KMS-11 (cell line): Measurements from ENCODE around the gene CDH2.

ENCODE experiments used
- H2AFZ ChIP-seq: fragments of 200-600 bp; sonication (generic); 2 replicates; pipeline ENCODE4 v1.6.1; 2016; ENCODE audit warnings: antibody characterized with exemption, mixed run types, low read depth
- H3K27ac ChIP-seq: fragments of 200-600 bp; sonication (generic); 2 replicates; pipeline ENCODE4 v1.6.1; 2016; ENCODE audit warnings: mild to moderate bottlenecking, mixed run types
- H3K27me3 ChIP-seq: fragments of 200-600 bp; sonication (generic); 2 replicates; pipeline ENCODE4 v1.6.1; 2017; ENCODE audit warnings: mild to moderate bottlenecking, low read depth, mixed run types, moderate library complexity; ENCODE audit not compliant: insufficient read depth
- H3K36me3 ChIP-seq: fragments of 200-600 bp; sonication (generic); 2 replicates; pipeline ENCODE4 v1.6.1; 2017; ENCODE audit warnings: mild to moderate bottlenecking, mixed run types; ENCODE audit not compliant: insufficient read depth
- H3K4me1 ChIP-seq: fragments of 200-600 bp; sonication (generic); 2 replicates; pipeline ENCODE4 v1.6.1; 2016; ENCODE audit warnings: mild to moderate bottlenecking, low read depth, mixed run types; ENCODE audit not compliant: poor library complexity, severe bottlenecking
- H3K4me2 ChIP-seq: fragments of 200-600 bp; sonication (generic); 2 replicates; pipeline ENCODE4 v1.7.0; 2016; ENCODE audit warnings: mild to moderate bottlenecking, mixed run types
- H3K4me3 ChIP-seq: fragments of 200-600 bp; sonication (generic); IDR thresholded peaks from 2 replicates; pipeline ENCODE4 v1.6.1; 2017; ENCODE audit warnings: low read depth, low read length, mixed read lengths; ENCODE audit not compliant: insufficient read depth
- H3K79me2 ChIP-seq: fragments of 200-600 bp; sonication (generic); 2 replicates; pipeline ENCODE4 v1.6.1; 2016; ENCODE audit warnings: low read depth, mixed run types; ENCODE audit not compliant: insufficient read depth
- H3K9ac ChIP-seq: fragments of 200-600 bp; sonication (generic); 2 replicates; pipeline ENCODE4 v1.6.1; 2016; ENCODE audit warnings: mild to moderate bottlenecking, mixed run types
- H4K20me1 ChIP-seq: fragments of 200-600 bp; sonication (generic); 2 replicates; pipeline ENCODE4 v1.6.1; 2016; ENCODE audit warnings: mild to moderate bottlenecking, mixed run types; ENCODE audit not compliant: insufficient read depth
- CTCF ChIP-seq: fragments of 200-600 bp; sonication (generic); conservative IDR thresholded peaks from 2 replicates; pipeline ENCODE4 v1.6.1; 2017; ENCODE audit warnings: low read depth, mild to moderate bottlenecking, antibody characterized with exemption, low read length, moderate library complexity, mixed read lengths

The CDH2 gene

GRCh38 chr18:28012336-28012735 is 164.6 kb downstream of the CDH2 start:
- no peaks in the 10 kb centered on the region for H3K79me2 ChIP-seq
- no peaks in the 10 kb centered on the region for H3K4me1 ChIP-seq

GRCh38 chr18:28009589-28009988 is 167.3 kb downstream of the CDH2 start:
- no peak overlapping the region for H3K9ac ChIP-seq
- no peak overlapping the region for H3K4me3 ChIP-seq
- no peak overlapping the region for H3K27ac ChIP-seq
- no peaks in the 10 kb centered on the region for H3K36me3 ChIP-seq
- H2AFZ ChIP-seq = no peak overlapping the region
- no peaks in the 10 kb centered on the region for H3K27me3 ChIP-seq
- no peaks in the 10 kb centered on the region for H3K79me2 ChIP-seq
- H4K20me1 ChIP-seq = no peaks in the 10 kb centered on the region
- H3K4me1 ChIP-seq = no peaks in the 10 kb centered on the region
- H3K4me2 ChIP-seq = no peak overlapping the region
- TF ChIP-seq CTCF = no peak

More at GRCh38 chr18:28012336-28012735, 164.6 kb downstream of the CDH2 start:
- no peak overlapping the region for H3K9ac ChIP-seq
- no peak overlapping the region for H3K27ac ChIP-seq
- no peaks in the 10 kb centered on the region for H3K27me3 ChIP-seq
- H4K20me1 ChIP-seq = no peaks in the 10 kb centered on the region
- no peak for TF ChIP-seq CTCF
- no peak overlapping the region for H3K4me2 ChIP-seq
- H3K4me3 ChIP-seq = no peak overlapping the region
- no peak overlapping the region for H2AFZ ChIP-seq
- no peaks in the 10 kb centered on the region for H3K36me3 ChIP-seq

- no peaks in the 10 kb centered on the region for H4K20me1 ChIP-seq
- H3K36me3 ChIP-seq = no peaks in the 10 kb centered on the region
- H3K79me2 ChIP-seq = no peaks in the 10 kb centered on the region
- no peak overlapping the region for H3K9ac ChIP-seq
- TF ChIP-seq CTCF = no peak
- H3K4me1 ChIP-seq = no peaks in the 10 kb centered on the region
- H3K4me2 ChIP-seq = no peak overlapping the region
- H2AFZ ChIP-seq = no peak overlapping the region
- no peak overlapping the region for H3K27ac ChIP-seq
- no peak overlapping the region for H3K4me3 ChIP-seq
- H3K27me3 ChIP-seq = no peaks in the 10 kb centered on the region
These were observed 169.1 kb downstream of the CDH2 start for GRCh38 chr18:28007841-28008240.

GRCh38 chr18:28005164-28005563 is 171.8 kb downstream of the CDH2 start:
- Histone ChIP-seq H3K27ac (no peak overlapping the region), H3K36me3 (no peaks in the 10 kb centered on the region), H3K79me2 (no peaks in the 10 kb centered on the region), H3K4me1 (no peaks in the 10 kb centered on the region), H3K4me2 (no peak overlapping the region), H4K20me1 (no peaks in the 10 kb centered on the region), H2AFZ (no peak overlapping the region), H3K9ac (no peak overlapping the region), H3K27me3 (no peaks in the 10 kb centered on the region), H3K4me3 (no peak overlapping the region)
- TF ChIP-seq CTCF = no peak
